Mesenchymal stem cell (in vitro differentiated cells and primary cell): ENCODE results near the gene SLC16A10.
"Not testable (repeated sequence)": the region's sequence is repeated elsewhere in the genome, so short reads cannot be mapped to it uniquely, and the experiment has no call there.

Source experiments
- DNase-seq: peaks from one replicate; pipeline ENCODE4 v3.0.0-alpha.2; 2013
- H2AFZ ChIP-seq: one replicate; pipeline ENCODE4 v1.6.1; 2013; ENCODE audit warnings: low read depth, mild to moderate bottlenecking, control low read depth, inconsistent platforms, low read length, moderate library complexity
- H2AK5ac ChIP-seq: 2 replicates; pipeline ENCODE4 v1.6.1; 2013; ENCODE audit warnings: low read length, moderate library complexity, mild to moderate bottlenecking, inconsistent platforms; ENCODE audit not compliant: severe bottlenecking
- H2BK120ac ChIP-seq: one replicate; pipeline ENCODE4 v1.6.1; 2013; ENCODE audit warnings: low read depth, mild to moderate bottlenecking, inconsistent platforms, low read length, moderate library complexity
- H2BK12ac ChIP-seq, 2 experiments: one replicate each; pipeline ENCODE4 v1.6.1; 2013; ENCODE audit warnings: inconsistent platforms in 2 of 2, low read length in 2 of 2, mild to moderate bottlenecking in 2 of 2, moderate library complexity in 2 of 2, control low read depth in 1 of 2
- H2BK15ac ChIP-seq: one replicate; pipeline ENCODE4 v1.6.1; 2013; ENCODE audit warnings: mild to moderate bottlenecking, low read depth, inconsistent platforms; ENCODE audit not compliant: poor library complexity, severe bottlenecking
- H2BK5ac ChIP-seq: 2 replicates; pipeline ENCODE4 v1.6.1; 2013; ENCODE audit warnings: low read depth, mild to moderate bottlenecking, low read length, control low read depth, inconsistent platforms; ENCODE audit not compliant: poor library complexity, severe bottlenecking
- H3K14ac ChIP-seq, 2 experiments: one replicate each; pipeline ENCODE4 v1.6.1; 2013; ENCODE audit warnings: inconsistent platforms in 2 of 2, low read length in 2 of 2, control low read depth in 1 of 2, mild to moderate bottlenecking in 1 of 2, moderate library complexity in 1 of 2
- H3K18ac ChIP-seq, 2 experiments: one replicate each; pipeline ENCODE4 v1.6.1; 2013; ENCODE audit warnings: inconsistent platforms in 2 of 2, low read length in 2 of 2, control low read depth in 1 of 2, low read depth in 1 of 2, mild to moderate bottlenecking in 1 of 2
- H3K23ac ChIP-seq, 2 experiments: one replicate each; pipeline ENCODE4 v1.6.1; 2013; ENCODE audit warnings: inconsistent platforms in 2 of 2, low read length in 2 of 2, mild to moderate bottlenecking in 2 of 2, moderate library complexity in 2 of 2, control low read depth in 1 of 2
- H3K27ac ChIP-seq: 2 replicates; pipeline ENCODE4 v1.5.1; 2013; ENCODE audit warnings: mild to moderate bottlenecking, moderate library complexity, low read length, control low read depth, inconsistent platforms; ENCODE audit not compliant: poor library complexity, severe bottlenecking
- H3K27me3 ChIP-seq, 2 experiments: 2 replicates each; pipeline versions ENCODE4 v1.6.1 to v1.7.0; 2013; ENCODE audit warnings: low read length in 2 of 2, mild to moderate bottlenecking in 2 of 2, moderate library complexity in 2 of 2, control low read depth in 1 of 2, inconsistent platforms in 1 of 2; ENCODE audit not compliant: control insufficient read depth in 1 of 2, insufficient read depth in 1 of 2
- H3K36me3 ChIP-seq, 2 experiments: 2 replicates each; pipeline versions ENCODE4 v1.6.1 to v1.7.0; 2013; ENCODE audit warnings: low read length in 2 of 2, control low read depth in 1 of 2, inconsistent platforms in 1 of 2, low read depth in 1 of 2, mild to moderate bottlenecking in 1 of 2; ENCODE audit not compliant: insufficient read depth in 2 of 2, control insufficient read depth in 1 of 2
- H3K4ac ChIP-seq, 2 experiments: one replicate each; pipeline ENCODE4 v1.6.1; 2013; ENCODE audit warnings: inconsistent platforms in 2 of 2, low read length in 2 of 2, mild to moderate bottlenecking in 2 of 2, moderate library complexity in 2 of 2, control low read depth in 1 of 2, low read depth in 1 of 2
- H3K4me1 ChIP-seq: 2 replicates; pipeline ENCODE4 v1.6.1; 2013; ENCODE audit warnings: low read depth, low read length, control low read depth; ENCODE audit not compliant: control insufficient read depth, insufficient read depth
- H3K4me2 ChIP-seq: 2 replicates; pipeline ENCODE4 v1.6.1; 2013; ENCODE audit warnings: low read length, mild to moderate bottlenecking, inconsistent platforms; ENCODE audit not compliant: poor library complexity, severe bottlenecking
- H3K4me3 ChIP-seq, 2 experiments: 2 replicates each; pipeline versions ENCODE4 v1.5.1 to v1.7.0; 2013; ENCODE audit warnings: low read length in 2 of 2, mild to moderate bottlenecking in 2 of 2, control low read depth in 1 of 2, low read depth in 1 of 2; ENCODE audit not compliant: insufficient read depth in 1 of 2
- H3K79me1 ChIP-seq: replicated peaks from 2 replicates; pipeline ENCODE4 v1.6.1; 2013; ENCODE audit warnings: mild to moderate bottlenecking, control low read depth, low read length, inconsistent platforms; ENCODE audit not compliant: poor library complexity, severe bottlenecking
- H3K9ac ChIP-seq: 2 replicates; pipeline ENCODE4 v1.7.0; 2013; ENCODE audit warnings: mild to moderate bottlenecking, low read length, moderate library complexity
- H3K9me3 ChIP-seq: 2 replicates; pipeline ENCODE4 v1.7.0; 2013; ENCODE audit warnings: mild to moderate bottlenecking, low read length; ENCODE audit not compliant: control insufficient read depth
- H4K8ac ChIP-seq: one replicate; pipeline ENCODE4 v1.6.1; 2013; ENCODE audit warnings: inconsistent platforms, mild to moderate bottlenecking, low read length, moderate library complexity
- H4K91ac ChIP-seq: one replicate; pipeline ENCODE4 v1.6.1; 2013; ENCODE audit warnings: mild to moderate bottlenecking, low read length, inconsistent platforms
- WGBS: methylation state at CpG from one replicate; pipeline ENCODE4 v1.1.7; 2013; ENCODE audit warnings: mixed read lengths; 5-methylcytosine and 5-hydroxymethylcytosine counted together

SLC16A10 gene

GRCh38 chr6:111131018-111131417, 43.7 kb downstream of the SLC16A10 start:
- WGBS, result 89% methylated on average over 11 of the region's 11 CpGs
- DNase-seq, H2AK5ac ChIP-seq: not testable (repeated sequence)

GRCh38 chr6:111132669-111133068, 45.4 kb downstream of the SLC16A10 start:
- not testable (repeated sequence) for H2BK12ac ChIP-seq

More at GRCh38 chr6:111131018-111131417, 43.7 kb downstream of the SLC16A10 start:
- H3K4me3 ChIP-seq, H3K9ac ChIP-seq, H3K79me1 ChIP-seq, H2BK12ac ChIP-seq, H3K23ac ChIP-seq, H4K8ac ChIP-seq, H3K4me1 ChIP-seq, H3K9me3 ChIP-seq, H3K18ac ChIP-seq, H2AFZ ChIP-seq, H2BK15ac ChIP-seq, H3K27ac ChIP-seq, H2BK5ac ChIP-seq, H3K4me2 ChIP-seq, H3K4ac ChIP-seq, H3K36me3 ChIP-seq, H4K91ac ChIP-seq, H2BK120ac ChIP-seq, H3K14ac ChIP-seq: not testable (repeated sequence)
- H3K27me3 ChIP-seq, result peaks cover 0 to 15% of the 10 kb centered on the region in 2 experiments

DNA sequence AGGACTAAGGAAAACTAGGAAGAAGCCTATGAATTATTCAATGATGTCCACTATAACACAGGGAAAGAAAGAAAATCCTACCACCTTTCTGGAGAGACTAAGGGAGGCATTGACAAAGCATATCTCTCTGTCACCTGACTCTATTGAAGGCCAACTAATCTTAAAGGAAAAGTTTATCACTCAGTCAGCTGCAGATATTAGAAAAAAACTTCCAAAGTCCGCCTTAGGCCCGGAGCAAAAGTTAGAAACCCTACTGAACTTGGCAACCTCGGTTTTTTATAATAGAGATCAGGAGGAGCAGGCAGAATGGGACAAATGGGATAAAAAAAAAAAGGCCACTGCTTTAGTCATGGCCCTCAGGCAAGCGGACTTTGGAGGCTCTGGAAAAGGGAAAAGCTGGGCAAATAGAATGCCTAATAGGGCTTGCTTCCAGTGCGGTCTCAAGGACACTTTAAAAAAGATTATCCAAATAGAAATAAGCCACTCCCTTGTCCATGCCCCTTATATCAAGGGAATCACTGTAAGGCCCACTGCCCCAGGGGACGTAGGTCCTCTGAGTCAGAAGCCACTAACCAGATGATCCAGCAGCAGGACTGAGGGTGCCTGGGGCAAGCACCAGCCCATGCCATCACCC, 47.0 kb downstream of the SLC16A10 start:
- H3K4me1 ChIP-seq, H2AK5ac ChIP-seq, H3K9ac ChIP-seq, H2BK120ac ChIP-seq, H2BK15ac ChIP-seq, H4K91ac ChIP-seq, DNase-seq, H3K18ac ChIP-seq, H3K9me3 ChIP-seq, H3K4ac ChIP-seq, H3K27ac ChIP-seq, H3K4me3 ChIP-seq, H3K27me3 ChIP-seq, H3K4me2 ChIP-seq, H3K36me3 ChIP-seq, H3K79me1 ChIP-seq, H2BK5ac ChIP-seq, H3K14ac ChIP-seq, H2BK12ac ChIP-seq, H3K23ac ChIP-seq, H2AFZ ChIP-seq, H4K8ac ChIP-seq: not testable (repeated sequence)
- WGBS, result 86% methylated on average over 6 of the region's 6 CpGs

More at GRCh38 chr6:111132669-111133068, 45.4 kb downstream of the SLC16A10 start:
- not testable (repeated sequence) for H2BK5ac ChIP-seq, H2AK5ac ChIP-seq, H3K79me1 ChIP-seq, H2AFZ ChIP-seq, H3K23ac ChIP-seq, H2BK120ac ChIP-seq, H3K18ac ChIP-seq, H3K4ac ChIP-seq, H3K27ac ChIP-seq, DNase-seq, H3K9ac ChIP-seq, H3K36me3 ChIP-seq, H3K4me2 ChIP-seq, H3K4me1 ChIP-seq, H3K14ac ChIP-seq, H4K8ac ChIP-seq, H2BK15ac ChIP-seq, H3K9me3 ChIP-seq, H3K27me3 ChIP-seq, H4K91ac ChIP-seq, H3K4me3 ChIP-seq
- WGBS, result 100% methylated on average over 1 of the region's 2 CpGs

- H3K79me1 ChIP-seq, H3K14ac ChIP-seq, H2BK5ac ChIP-seq, H4K8ac ChIP-seq, H3K4ac ChIP-seq, H2AFZ ChIP-seq, H3K23ac ChIP-seq, H3K9me3 ChIP-seq, H2BK120ac ChIP-seq, H3K27me3 ChIP-seq, H4K91ac ChIP-seq, H3K4me2 ChIP-seq, H2BK12ac ChIP-seq, H3K18ac ChIP-seq, H3K9ac ChIP-seq, H3K4me1 ChIP-seq, DNase-seq, H3K4me3 ChIP-seq, H2BK15ac ChIP-seq, H3K36me3 ChIP-seq, H2AK5ac ChIP-seq, H3K27ac ChIP-seq: not testable (repeated sequence)
- WGBS, result 83% methylated on average over 13 of the region's 14 CpGs
Observed at GRCh38 chr6:111137489-111138093, 50.3 kb downstream of the SLC16A10 start.
